ENCODE data around the gene CADM1.

DNA sequence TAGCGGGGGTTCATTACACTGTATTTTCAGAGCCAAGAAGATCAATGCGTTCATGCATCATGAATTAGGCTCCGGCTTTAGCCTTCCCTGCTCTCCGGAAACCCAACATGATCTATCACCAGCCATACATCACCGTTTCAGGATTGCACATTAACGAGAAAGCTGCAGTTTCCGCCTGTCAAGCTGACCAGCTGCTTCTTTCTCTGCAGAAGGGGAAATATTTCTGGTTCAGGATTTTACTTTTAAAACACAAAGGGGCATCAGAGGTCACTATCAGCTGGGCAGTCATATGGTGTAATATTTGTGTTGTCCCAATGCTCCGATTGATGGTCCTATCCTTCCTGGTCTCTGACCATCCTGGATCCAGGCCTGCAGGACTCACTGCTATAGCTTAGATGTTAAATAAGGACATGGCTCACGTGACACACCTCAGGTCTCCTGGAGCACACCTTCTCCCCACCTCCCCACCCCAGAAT is 21.4 kb upstream of the CADM1 start:
- no peak for TF ChIP-seq CTCF (conservative IDR thresholded peaks at IDR 0.05; ENCODE audit: low read depth in 2 of 2)
- TF ChIP-seq, protein P1, sequence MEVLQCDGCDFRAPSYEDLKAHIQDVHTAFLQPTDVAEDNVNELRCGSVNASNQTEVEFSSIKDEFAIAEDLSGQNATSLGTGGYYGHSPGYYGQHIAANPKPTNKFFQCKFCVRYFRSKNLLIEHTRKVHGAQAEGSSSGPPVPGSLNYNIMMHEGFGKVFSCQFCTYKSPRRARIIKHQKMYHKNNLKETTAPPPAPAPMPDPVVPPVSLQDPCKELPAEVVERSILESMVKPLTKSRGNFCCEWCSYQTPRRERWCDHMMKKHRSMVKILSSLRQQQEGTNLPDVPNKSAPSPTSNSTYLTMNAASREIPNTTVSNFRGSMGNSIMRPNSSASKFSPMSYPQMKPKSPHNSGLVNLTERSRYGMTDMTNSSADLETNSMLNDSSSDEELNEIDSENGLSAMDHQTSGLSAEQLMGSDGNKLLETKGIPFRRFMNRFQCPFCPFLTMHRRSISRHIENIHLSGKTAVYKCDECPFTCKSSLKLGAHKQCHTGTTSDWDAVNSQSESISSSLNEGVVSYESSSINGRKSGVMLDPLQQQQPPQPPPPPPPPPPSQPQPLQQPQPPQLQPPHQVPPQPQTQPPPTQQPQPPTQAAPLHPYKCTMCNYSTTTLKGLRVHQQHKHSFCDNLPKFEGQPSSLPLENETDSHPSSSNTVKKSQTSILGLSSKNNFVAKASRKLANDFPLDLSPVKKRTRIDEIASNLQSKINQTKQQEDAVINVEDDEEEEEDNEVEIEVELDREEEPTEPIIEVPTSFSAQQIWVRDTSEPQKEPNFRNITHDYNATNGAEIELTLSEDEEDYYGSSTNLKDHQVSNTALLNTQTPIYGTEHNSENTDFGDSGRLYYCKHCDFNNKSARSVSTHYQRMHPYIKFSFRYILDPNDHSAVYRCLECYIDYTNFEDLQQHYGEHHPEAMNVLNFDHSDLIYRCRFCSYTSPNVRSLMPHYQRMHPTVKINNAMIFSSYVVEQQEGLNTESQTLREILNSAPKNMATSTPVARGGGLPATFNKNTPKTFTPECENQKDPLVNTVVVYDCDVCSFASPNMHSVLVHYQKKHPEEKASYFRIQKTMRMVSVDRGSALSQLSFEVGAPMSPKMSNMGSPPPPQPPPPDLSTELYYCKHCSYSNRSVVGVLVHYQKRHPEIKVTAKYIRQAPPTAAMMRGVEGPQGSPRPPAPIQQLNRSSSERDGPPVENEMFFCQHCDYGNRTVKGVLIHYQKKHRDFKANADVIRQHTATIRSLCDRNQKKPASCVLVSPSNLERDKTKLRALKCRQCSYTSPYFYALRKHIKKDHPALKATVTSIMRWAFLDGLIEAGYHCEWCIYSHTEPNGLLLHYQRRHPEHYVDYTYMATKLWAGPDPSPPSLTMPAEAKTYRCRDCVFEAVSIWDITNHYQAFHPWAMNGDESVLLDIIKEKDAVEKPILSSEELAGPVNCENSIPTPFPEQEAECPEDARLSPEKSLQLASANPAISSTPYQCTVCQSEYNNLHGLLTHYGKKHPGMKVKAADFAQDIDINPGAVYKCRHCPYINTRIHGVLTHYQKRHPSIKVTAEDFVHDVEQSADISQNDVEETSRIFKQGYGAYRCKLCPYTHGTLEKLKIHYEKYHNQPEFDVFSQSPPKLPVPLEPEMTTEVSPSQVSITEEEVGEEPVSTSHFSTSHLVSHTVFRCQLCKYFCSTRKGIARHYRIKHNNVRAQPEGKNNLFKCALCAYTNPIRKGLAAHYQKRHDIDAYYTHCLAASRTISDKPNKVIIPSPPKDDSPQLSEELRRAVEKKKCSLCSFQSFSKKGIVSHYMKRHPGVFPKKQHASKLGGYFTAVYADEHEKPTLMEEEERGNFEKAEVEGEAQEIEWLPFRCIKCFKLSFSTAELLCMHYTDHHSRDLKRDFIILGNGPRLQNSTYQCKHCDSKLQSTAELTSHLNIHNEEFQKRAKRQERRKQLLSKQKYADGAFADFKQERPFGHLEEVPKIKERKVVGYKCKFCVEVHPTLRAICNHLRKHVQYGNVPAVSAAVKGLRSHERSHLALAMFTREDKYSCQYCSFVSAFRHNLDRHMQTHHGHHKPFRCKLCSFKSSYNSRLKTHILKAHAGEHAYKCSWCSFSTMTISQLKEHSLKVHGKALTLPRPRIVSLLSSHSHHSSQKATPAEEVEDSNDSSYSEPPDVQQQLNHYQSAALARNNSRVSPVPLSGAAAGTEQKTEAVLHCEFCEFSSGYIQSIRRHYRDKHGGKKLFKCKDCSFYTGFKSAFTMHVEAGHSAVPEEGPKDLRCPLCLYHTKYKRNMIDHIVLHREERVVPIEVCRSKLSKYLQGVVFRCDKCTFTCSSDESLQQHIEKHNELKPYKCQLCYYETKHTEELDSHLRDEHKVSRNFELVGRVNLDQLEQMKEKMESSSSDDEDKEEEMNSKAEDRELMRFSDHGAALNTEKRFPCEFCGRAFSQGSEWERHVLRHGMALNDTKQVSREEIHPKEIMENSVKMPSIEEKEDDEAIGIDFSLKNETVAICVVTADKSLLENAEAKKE (CRISPR knock-in tag; IDR thresholded peaks at IDR 0.05): no peak
- no peak for TF ChIP-seq EZH2 (IDR thresholded peaks at IDR 0.05; ENCODE audit: low read depth, unreplicated experiment)
- TF ChIP-seq JUNB (IDR thresholded peaks at IDR 0.05; ENCODE audit: unreplicated experiment): no peak
- TF ChIP-seq REST (IDR thresholded peaks at IDR 0.05; ENCODE audit: unreplicated experiment): no peak
- TF ChIP-seq NANOG (IDR thresholded peaks at IDR 0.05; ENCODE audit: borderline replicate concordance): no peak
- no peak for TF ChIP-seq POLR2AphosphoS5 (IDR thresholded peaks at IDR 0.05; ENCODE audit: low read depth)
- no peak for TF ChIP-seq EZH2phosphoT487 (IDR thresholded peaks at IDR 0.05; ENCODE audit: unreplicated experiment)
- TF ChIP-seq CREB1 (CRISPR knock-in tag; IDR thresholded peaks at IDR 0.05; ENCODE audit: low read depth): no peak
